ENCODE data around the gene ELL2.
"Not testable (repeated sequence)": the region's sequence is repeated elsewhere in the genome, so short reads cannot be mapped to it uniquely, and the experiment has no call there.

The ELL2 gene

DNA sequence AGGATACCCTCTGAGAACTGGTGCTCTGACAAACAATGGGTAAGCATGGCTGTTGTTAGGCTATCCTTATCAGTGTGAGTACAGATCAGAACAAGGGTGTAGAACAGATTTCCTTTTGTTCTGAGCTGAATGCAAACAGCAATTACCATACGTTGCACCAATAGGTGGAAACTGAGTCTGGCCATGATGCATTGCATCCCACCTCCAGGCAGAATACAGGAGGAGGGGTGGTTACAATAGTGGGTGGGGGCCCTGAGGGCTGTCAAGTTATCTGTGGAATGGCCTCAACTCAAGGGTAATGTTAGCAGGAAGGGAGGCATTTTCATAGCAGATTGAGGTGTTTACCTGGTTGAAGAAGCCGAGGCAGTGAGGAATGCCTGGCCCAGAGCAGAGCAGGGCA lies 84.9 kb downstream of the ELL2 start:
- DNase-seq, result no peak

- DNase-seq, result no peak
Observed at GRCh38 chr5:95874246-95874645, 87.4 kb downstream of the ELL2 start.

- DNase-seq, result no peak
Observed at GRCh38 chr5:95873351-95873750, 88.3 kb downstream of the ELL2 start.

- no peak for DNase-seq
Observed at GRCh38 chr5:95872346-95873268, 89.0 kb downstream of the ELL2 start.

DNA sequence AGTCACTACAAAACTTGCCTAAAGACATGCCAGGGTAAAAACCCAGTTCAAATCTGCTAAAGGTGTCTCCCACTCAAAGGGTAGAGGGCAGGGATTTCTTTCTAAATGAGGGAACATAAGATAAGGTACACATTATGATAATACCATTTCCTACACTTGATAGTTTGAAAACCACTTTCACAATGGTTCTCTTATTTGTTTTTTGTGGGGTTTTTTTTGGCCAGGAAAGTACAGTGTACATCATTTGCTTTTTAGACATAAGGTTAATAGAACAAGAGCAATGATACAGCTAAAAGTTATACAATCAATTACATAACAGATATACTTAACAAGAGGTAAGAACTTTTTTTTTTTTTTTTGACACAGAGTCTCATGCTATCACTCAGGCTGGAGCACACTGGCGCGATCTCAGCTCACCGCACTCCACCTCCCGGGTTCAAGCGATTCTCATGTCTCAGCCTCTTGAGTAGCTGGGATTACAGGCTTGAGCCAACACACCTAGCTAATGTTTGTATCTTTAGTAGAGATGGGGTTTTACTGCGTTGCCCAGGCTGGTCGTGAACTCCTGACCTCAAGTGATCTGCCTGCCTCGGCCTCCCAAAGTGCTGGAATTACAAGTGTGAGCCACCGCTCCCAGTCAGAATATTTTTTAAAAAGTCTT lies 90.4 kb downstream of the ELL2 start:
- no peak for DNase-seq

- DNase-seq, result peak; percentile 48
Observed at GRCh38 chr5:95870105-95870672, 91.5 kb downstream of the ELL2 start.

- DNase-seq, result not testable (repeated sequence)
Observed at GRCh38 chr5:95869173-95869855, 92.3 kb downstream of the ELL2 start.

DNA sequence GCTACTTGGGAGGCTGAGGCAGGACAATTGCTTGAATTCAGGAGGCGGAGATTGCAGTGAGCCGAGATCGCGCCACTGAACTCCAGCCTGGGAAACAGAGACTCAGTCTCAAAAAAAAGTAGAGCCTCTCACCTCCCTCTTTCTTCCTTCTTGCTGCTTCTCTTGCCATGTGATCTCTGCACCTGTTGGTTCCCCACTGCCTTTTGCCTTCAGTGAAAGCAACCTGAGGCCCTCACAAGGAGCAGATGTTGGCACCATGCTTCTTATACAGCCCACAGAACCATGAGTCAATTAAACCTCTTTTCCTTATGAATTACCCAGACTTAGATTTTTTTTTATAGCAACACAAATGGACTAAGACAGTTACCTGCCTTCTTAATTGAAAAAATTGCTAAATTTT lies 93.5 kb downstream of the ELL2 start:
- DNase-seq, result no peak

DNA sequence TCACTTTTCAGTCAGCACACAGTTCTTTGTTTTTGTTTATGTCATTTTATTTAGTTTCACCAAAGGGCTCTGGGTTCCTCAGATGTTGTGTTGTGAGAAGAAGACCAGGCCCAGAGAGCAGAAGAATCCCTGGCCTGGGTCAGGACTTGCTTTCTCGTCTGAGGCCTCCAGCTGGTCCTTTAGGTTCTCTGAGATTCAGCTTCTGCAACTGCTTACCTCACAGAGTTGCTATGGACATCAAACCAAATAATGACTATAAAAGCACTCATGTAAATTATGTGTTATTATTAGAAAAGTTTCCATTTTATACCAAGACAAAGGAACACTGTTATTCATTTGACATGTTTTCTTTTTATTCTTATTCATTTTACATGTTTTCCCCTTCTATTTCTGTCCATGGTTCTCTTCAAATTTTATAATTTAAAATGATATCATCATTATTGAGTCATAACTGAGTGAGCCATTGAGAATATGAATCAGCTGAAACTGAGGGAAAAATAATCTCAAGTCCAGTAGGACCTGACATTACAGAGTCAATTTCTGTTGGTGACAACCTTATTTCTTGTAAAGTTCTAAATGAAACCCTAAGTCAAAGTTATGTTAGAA lies 95.1 kb downstream of the ELL2 start:
- DNase-seq, result peak; percentile 57

- no peak for DNase-seq
Observed at GRCh38 chr5:95864944-95865504, 96.6 kb downstream of the ELL2 start.

DNA sequence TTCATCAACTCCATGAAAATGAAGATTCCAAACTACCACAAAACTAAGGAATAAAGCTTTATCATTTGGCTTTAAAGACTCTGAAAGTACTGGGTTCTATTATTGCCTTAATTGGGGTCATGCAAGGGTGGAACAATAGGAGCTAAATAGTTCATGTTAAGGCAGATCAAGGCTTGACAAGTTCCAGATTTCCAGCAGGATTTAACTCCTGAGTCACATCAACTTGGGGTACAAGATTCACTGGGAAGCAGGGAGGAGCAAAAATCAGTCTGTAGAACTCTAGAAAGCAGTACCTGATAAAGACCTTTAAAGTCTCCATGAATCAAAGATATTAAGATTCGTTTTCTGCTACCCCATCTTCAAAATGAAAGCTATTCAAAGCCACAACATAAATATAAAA lies 97.2 kb downstream of the ELL2 start:
- no peak for DNase-seq

DNA sequence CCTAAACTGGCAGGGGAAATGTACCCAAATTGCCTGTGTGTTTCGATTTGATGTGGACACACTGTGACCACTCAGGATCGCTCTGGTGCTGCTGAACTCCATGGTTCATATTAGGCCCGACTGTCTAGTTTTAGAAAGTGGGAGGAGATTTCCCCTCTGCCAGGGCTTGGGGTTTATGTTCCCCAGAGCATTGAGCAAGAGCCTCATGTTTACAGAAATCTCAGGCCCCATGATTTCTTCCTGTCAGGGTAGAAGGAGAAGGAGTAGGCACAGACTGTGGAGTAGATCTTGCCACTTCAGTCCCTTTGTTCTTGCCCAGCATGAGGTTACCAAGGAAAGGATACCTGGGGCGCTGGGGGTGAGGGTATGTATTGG lies 98.3 kb downstream of the ELL2 start:
- peak; percentile 60 for DNase-seq

DNA sequence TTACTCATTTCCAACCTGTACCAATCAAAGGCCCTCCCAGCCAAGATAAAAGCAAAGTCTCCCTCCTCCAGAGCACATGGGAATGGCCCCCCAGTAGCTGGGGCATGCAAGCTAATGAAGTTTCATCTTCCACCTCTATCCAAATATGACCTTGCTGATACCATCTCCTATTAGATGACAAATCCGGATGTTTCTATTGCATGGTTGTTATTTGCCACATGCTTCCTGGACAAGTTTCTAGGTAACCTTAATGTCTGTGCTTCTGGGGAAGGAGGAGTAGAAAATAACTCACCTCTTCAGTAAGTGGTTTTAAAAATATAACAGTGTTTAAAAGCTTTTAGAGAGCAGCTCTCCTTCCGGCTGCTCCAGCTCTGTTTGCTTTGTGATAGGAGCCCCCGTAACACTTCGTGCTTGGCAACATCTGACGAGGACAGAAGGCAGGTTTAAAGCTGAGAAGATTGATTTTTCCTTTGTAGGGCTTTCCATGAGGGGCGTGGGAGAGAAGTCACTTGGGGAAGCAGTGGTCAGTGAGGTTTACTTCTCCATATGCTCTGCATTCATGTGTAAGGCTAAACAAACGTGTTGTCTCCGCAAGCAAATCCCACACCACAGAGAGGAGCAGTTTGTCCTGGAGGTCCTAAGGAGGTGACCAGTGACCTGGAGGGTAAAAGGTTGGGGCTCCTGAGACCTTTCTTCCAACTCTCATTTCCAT lies 98.8 kb downstream of the ELL2 start:
- DNase-seq, result no peak

- DNase-seq, result peak; percentile 77
Observed at GRCh38 chr5:95861864-95862561, 99.6 kb downstream of the ELL2 start.

- peak; percentile 100 for DNase-seq
Observed at GRCh38 chr5:95861221-95861863, 100.3 kb downstream of the ELL2 start.

- DNase-seq, result no peak
Observed at GRCh38 chr5:95859661-95860060, 102.0 kb downstream of the ELL2 start.

DNA sequence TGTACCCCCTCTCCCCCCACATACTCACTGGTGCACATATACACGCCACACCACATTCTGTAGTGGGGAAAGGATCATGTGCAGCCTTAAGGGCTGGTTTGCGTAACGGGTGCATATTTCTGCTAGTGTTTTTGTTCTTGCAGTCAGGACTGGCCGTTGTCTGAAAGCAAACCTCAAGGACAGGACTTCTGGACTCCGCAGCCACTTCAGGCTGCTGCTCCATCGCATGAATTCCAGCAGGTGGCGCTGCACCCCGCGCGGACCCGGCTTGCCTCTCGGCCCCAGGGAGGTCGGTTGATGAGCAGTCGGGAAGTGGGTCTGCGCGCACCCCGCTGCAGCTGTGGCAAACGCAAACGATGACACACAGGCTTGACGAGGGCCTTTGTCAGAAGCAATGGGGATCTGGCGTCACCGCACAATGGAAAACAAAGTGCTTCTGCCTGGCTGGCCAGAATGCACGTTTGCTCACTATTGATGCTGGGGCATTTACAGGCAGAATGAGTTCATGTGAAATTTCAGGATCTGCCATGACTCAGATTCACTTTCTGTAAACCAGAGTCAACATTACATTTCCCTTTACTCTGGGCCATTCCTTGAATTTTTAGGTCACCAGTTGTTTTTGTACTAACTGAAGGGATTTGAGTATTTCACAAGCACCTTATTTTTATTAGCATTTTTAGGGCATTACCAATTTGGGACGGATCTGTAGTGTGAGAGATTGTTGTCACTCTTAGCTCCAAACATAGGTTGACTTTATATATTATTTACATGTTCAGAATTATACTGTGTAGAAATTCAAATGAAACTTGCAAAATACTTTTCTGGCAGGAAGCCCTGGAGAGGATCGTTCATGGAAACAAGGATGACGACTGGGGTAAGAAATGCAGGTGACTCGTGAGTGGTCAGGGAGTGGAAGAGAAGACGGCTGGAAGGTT lies 102.7 kb downstream of the ELL2 start:
- peak; percentile 99 for DNase-seq

- DNase-seq, result peak; percentile 89
Observed at GRCh38 chr5:95858023-95858461, 103.6 kb downstream of the ELL2 start.

DNA sequence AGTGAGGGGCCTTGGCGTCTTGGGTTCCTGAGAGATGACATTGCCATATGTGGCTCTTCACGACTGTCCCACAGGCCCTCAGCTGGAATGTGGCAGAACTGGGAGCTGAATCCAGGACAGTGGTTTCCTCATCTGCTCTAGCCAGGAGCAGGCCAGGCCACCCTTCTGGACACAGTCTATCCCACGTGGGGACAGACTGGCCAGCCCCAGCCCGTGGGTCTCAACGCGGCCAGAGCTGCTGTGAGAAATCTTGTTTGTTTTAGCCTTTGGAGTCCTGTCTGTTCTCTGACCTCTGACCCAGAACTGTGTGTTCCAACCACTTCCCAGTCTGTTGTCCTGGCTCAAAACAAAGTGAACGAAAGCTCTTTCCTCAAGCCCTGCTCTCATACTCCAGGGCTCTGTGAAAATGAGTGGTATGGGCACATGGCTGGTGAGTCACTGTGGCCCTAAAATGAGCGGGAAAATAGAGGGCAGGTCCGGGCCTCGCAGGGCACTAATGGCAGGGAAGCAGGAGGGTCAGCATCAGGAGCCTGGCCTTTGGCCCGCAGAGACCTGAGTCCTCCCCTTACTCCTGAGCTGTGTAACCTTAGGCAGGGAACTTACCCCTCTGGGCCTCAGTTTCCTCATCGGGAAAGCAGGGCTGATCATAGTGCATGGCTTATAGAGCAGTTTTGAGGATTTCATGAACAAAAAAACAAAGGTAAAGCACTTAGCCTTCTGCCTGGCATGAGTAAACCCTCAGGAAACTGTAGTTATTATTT lies 104.3 kb downstream of the ELL2 start:
- DNase-seq, result peak; percentile 47
